AG04450 (cell line): ENCODE data around the gene TTBK2. TPM values are rescaled to one million over a fixed set of nuclear protein-coding genes. Genes with fewer than 3 reads are reported as not detected.
A peak's percentile ranks its signal among the peaks of the same experiment; 100 is the strongest.
"Not testable (repeated sequence)": the region's sequence is repeated elsewhere in the genome, so short reads cannot be mapped to it uniquely, and the experiment has no call there.

ENCODE experiments used
- CTCF ChIA-PET: fragments of 300-600, 350-600 bp; formaldehyde crosslinking; extraction: SDS; loops from one replicate; lab custom pipeline; 2022; ENCODE audit warnings: antibody characterized with exemption, inconsistent platforms; lab: Charles Lee
- POLR2A ChIA-PET: fragments of 350-600 bp; formaldehyde crosslinking; extraction: SDS; loops from one replicate; lab custom pipeline; 2021; ENCODE audit warnings: antibody characterized with exemption, inconsistent platforms; lab: Yijun Ruan, JAX
- DNase-seq: peaks from one replicate; pipeline ENCODE4 v3.0.0-alpha.2; 2011; ENCODE audit warnings: low read depth, low spot score
- H3K27ac ChIP-seq: one replicate; pipeline ENCODE4 v1.5.1; 2012; ENCODE audit warnings: low read depth, low read length, control low read depth
- H3K27me3 ChIP-seq: one replicate; pipeline ENCODE4 v1.6.0; 2012; ENCODE audit warnings: low read length; ENCODE audit not compliant: control insufficient read depth, insufficient read depth
- H3K4me3 ChIP-seq: 2 replicates; pipeline ENCODE4 v1.5.1; 2011; ENCODE audit warnings: mild to moderate bottlenecking, low read depth, low read length, control low read depth
- H3K9me3 ChIP-seq: 2 replicates; pipeline ENCODE4 v1.5.1; 2012; ENCODE audit warnings: low read length; ENCODE audit not compliant: control insufficient read depth, insufficient read depth
- CTCF ChIP-seq: IDR thresholded peaks from 2 replicates; pipeline ENCODE4 v1.5.1; 2011; ENCODE audit warnings: low read depth, low read length, control low read depth, inconsistent platforms
- polyA plus RNA-seq: library from polyadenylated mRNA; depleted of rRNA; stranded (reverse); fragments of >200 nt; gene quantifications from 2 replicates; pipeline ENCODE4 v1.2.3, GENCODE V29; 2011

TTBK2 gene
- polyA plus RNA-seq, 1 experiment: 8.2 TPM

GRCh38 chr15:42891569-42891968 is 29.0 kb downstream of the TTBK2 start:
- peak overlapping the region; percentile 31 for H3K27ac ChIP-seq
- TF ChIP-seq CTCF: no peak
- no peak for DNase-seq
- peaks cover 3% of the 10 kb centered on the region for H3K9me3 ChIP-seq
- no peak overlapping the region for H3K4me3 ChIP-seq
- ChIA-PET CTCF (interaction anchor here (0.7 kb wide), 1 partner anchor 342 kb away, joined by 3 read pairs; no protein-coding TSS in a partner anchor), POLR2A (interaction anchor here (0.6 kb wide), 1 partner anchor 619 kb away, joined by 3 read pairs; no protein-coding TSS in a partner anchor)
- no peaks in the 10 kb centered on the region for H3K27me3 ChIP-seq

GRCh38 chr15:42890161-42890913 is 30.2 kb downstream of the TTBK2 start:
- peak; percentile 49 for DNase-seq
- H3K27ac ChIP-seq: peak overlapping the region; percentile 58
- H3K9me3 ChIP-seq: peaks cover 3% of the 10 kb centered on the region
- no peak for TF ChIP-seq CTCF
- POLR2A ChIA-PET: interaction anchor here (0.7 kb wide), 1 partner anchor 18 kb away, joined by 5 read pairs; no protein-coding TSS in a partner anchor
- CTCF ChIA-PET: no interaction called here
- H3K4me3 ChIP-seq: no peak overlapping the region
- no peaks in the 10 kb centered on the region for H3K27me3 ChIP-seq

DNA sequence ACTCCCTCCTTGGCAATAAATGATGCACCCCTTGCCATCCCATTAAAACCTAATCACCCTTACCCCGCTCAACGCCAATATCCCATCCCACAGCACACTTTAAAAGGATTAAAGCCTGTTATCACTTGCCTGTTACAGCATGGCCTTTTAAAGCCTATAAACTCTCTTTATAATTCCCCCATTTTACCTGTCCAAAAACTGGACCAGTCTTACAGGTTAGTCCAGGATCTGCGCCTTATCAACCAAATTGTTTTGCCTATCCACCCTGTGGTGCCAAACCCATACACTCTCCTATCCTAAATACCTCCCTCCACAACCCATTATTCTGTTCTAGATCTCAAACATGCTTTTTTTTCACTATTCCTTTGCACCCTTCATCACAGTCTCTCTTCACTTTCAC is 33.2 kb downstream of the TTBK2 start:
- DNase-seq, POLR2A ChIA-PET, H3K4me3 ChIP-seq, H3K27ac ChIP-seq, H3K27me3 ChIP-seq, CTCF ChIA-PET, H3K9me3 ChIP-seq: not testable (repeated sequence)

GRCh38 chr15:42880121-42880520 is 40.5 kb downstream of the TTBK2 start:
- DNase-seq: no peak
- Histone ChIP-seq H3K4me3 (no peak overlapping the region), H3K27me3 (no peaks in the 10 kb centered on the region), H3K9me3 (no peaks in the 10 kb centered on the region), H3K27ac (no peak overlapping the region)
- ChIA-PET CTCF (no interaction called here), POLR2A (no interaction called here)
- TF ChIP-seq CTCF: no peak

GRCh38 chr15:42879443-42879842 is 41.1 kb downstream of the TTBK2 start:
- DNase-seq: no peak
- POLR2A ChIA-PET: no interaction called here
- TF ChIP-seq CTCF: no peak
- H3K9me3 ChIP-seq: no peaks in the 10 kb centered on the region
- no peak overlapping the region for H3K4me3 ChIP-seq
- CTCF ChIA-PET: no interaction called here
- H3K27me3 ChIP-seq: no peaks in the 10 kb centered on the region
- H3K27ac ChIP-seq: no peak overlapping the region
